ENCODE data around the gene PLCB3.

GRCh38 chr11:64233913-64234586, 17.3 kb upstream of the PLCB3 start, which contains the start of gene VEGFB:
- no peak for TF ChIP-seq CTCF (IDR thresholded peaks at IDR 0.05; ENCODE audit: insufficient read depth, low read length)
- TF ChIP-seq GABPA (IDR thresholded peaks at IDR 0.05; ENCODE audit: low read depth): no peak
- no peak for TF ChIP-seq POLR2AphosphoS5 (IDR thresholded peaks at IDR 0.05; ENCODE audit: low read depth)

Measured in HL-60 (cell line).